Measurements from ENCODE around the gene CCDC18.

GRCh38 chr1:93136445-93136844, 44.1 kb upstream of the CCDC18 start:
- no peak for TF ChIP-seq CREB1 (CRISPR knock-in tag; IDR thresholded peaks at IDR 0.05)
- TF ChIP-seq CTCF (IDR thresholded peaks at IDR 0.05): no peak
- no peak for TF ChIP-seq RORB (CRISPR knock-in tag; IDR thresholded peaks at IDR 0.05)
- TF ChIP-seq, protein P1, sequence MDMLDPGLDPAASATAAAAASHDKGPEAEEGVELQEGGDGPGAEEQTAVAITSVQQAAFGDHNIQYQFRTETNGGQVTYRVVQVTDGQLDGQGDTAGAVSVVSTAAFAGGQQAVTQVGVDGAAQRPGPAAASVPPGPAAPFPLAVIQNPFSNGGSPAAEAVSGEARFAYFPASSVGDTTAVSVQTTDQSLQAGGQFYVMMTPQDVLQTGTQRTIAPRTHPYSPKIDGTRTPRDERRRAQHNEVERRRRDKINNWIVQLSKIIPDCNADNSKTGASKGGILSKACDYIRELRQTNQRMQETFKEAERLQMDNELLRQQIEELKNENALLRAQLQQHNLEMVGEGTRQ (CRISPR knock-in tag; IDR thresholded peaks at IDR 0.05): no peak
- no peak for TF ChIP-seq FOXJ3 (CRISPR knock-in tag; IDR thresholded peaks at IDR 0.05; ENCODE audit: borderline replicate concordance)
- TF ChIP-seq ZNF671 (CRISPR knock-in tag; IDR thresholded peaks at IDR 0.05): no peak
- TF ChIP-seq RELA (CRISPR knock-in tag; IDR thresholded peaks at IDR 0.05; ENCODE audit: borderline replicate concordance): no peak
- no peak for TF ChIP-seq NFYB (CRISPR knock-in tag; conservative IDR thresholded peaks at IDR 0.05; ENCODE audit: low read depth)
- TF ChIP-seq ZNF263 (CRISPR knock-in tag; IDR thresholded peaks at IDR 0.05; ENCODE audit: low read depth): no peak
- no peak for TF ChIP-seq ZNF232 (CRISPR knock-in tag; IDR thresholded peaks at IDR 0.05)

All from WTC11 (cell line).